Measurements from ENCODE around the gene COL5A1. TPM values are rescaled to one million over a fixed set of nuclear protein-coding genes. Genes with fewer than 3 reads are reported as not detected.
"Not testable (repeated sequence)": the region's sequence is repeated elsewhere in the genome, so short reads cannot be mapped to it uniquely, and the experiment has no call there.

COL5A1 gene
- polyA plus RNA-seq, 12 donors: 97.3 to 862 (median 434) TPM

DNA sequence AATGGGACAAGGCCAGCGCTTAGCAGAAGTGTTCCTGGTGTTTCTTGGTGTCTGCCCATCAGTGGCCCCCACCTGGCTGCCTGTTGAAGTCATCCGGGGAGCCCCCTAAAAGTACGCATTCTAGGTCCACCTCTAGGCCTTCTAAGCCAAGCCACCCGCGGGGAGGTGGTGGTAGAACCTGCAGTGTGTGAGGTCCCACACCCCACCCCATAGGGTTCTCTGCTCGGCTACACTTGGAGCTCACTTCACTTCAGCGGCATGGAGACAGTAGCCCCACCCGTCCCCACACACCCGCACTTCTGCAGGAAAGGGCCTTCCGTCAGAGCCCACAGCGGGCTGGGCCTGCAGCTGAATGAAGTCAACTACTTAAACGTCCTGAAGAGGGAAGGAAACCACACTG lies 209.4 kb downstream of the COL5A1 start:
- no peak for DNase-seq

DNA sequence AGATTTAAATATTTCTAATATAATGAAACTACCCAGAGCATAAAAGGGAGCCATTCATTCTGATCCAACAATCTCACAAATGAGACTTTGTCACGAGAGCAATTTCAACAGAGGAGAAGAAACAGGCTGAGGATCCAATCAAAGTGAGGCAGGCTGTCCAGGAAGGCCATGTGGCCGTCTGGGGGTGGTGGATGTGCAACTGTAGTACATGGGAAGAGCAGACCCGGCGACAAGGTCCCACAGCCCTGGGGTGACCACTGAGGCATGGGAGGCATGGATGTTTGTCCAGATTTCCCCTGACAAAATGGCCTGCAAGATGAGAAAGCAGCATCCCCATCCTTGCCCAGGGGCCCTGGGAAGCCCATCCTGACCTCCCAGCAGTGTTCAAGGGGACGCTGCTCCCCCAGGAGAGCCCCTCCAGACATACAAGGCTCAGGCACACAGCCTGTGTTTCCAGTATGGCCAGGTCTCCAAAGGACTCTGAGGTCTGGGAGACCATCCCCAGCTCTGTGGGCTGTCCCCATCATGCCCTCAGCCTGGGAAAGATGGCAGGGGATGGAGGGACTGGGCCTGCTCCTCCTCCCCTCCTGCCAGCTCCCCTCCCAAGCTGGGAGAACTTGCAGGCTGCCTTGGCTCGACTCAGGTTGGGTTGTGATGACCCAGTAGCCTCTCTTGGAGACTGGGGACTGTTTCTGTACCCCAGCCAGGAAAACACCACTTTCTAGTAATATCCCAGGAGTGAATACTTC lies 211.5 kb downstream of the COL5A1 start:
- DNase-seq: no peak

DNA sequence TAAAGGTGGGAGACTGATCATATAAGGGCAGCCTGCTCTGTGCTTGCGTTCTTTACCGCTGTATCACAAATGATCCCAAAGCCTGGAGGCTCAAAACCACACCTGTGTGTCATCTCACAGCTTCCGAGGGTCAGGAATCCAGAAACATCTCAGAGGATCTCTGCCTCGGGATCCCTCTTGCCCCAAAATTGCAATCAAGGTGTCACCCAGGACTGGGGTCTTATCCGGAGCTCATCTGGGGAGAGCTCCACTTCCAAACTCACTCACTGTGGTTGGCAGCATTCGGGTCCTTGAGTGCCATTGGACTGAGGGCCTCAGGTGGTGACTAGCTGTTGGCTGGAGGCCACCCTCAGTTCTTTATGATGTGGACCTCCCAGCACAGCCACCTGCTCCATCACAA lies 212.3 kb downstream of the COL5A1 start:
- no peak for DNase-seq

DNA sequence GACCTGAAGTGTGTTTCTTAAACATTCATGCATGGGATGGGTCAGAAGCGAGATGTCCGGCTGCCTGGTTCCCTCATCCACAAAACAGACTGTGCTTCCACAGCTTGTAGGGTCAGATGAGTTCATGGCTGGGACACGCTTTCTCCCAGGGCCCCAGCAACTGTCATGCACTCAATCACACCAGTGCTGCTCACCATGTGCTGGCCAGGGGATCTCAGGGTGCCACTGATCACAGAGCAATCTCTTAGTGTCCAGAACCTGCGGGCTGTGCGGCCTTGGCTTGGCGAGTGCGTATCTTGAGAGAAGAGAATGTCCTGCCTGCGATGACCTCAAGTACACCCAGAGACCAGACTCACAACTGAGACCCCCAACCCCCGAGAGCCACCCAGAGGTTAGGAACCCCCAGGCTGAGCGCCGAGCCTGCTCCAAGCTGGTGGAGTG lies 213.0 kb downstream of the COL5A1 start:
- no peak for DNase-seq

DNA sequence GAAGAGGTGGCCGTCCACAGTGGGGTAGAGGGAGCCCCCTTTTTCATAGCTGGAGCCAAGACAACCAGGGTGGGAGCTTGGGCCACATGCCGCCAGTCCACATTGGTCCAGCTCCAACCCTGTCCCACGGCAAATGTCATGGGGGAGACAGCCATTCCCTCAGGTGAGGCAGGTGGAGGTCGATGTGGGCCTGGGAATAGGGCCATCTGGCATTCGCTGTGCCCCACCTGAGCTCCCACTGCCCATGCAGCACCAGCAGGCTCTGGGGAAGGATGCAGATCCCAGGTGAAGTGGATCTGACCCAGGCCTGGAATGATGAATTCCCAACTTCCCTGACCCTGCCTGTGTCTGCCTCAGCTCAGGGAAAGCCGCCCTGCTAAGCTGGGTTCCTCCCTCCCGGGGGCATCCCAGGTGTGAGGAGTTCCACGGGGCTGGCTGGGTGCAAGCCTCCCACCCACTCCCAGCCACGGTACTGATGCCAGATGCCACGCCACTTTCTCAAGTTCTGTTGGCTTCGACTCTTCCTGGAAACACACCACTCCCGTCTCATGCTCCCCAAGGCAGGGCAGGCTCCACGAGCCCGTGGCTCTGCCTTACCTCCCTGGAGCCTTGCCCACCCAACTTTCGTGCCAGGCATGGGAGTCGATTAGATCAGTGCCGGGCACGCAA lies 213.8 kb downstream of the COL5A1 start:
- DNase-seq: no peak

DNA sequence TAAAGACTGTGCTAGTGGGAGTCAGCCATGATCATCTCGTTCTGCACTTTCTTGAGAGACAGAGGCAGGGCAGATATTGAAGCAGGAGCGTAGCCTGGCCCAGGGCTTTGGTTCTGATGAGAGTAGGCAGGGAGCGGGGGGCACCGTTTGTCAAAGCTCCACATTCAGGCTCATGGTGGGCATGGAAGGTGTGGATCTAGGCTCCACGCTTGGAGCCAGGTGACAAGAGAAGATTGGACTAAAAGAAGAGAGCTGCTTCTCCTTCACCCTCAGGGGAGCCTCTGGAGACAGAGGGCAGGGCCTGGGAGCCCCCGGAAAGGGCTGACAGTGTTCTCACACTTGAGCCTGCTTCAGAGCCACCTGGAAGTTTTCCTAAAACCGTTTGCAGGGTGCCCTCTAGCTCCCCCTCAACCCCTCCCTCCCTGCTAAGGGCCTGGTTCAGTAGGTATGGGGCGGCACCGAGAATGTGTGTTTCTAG lies 214.3 kb downstream of the COL5A1 start:
- DNase-seq: no peak

DNA sequence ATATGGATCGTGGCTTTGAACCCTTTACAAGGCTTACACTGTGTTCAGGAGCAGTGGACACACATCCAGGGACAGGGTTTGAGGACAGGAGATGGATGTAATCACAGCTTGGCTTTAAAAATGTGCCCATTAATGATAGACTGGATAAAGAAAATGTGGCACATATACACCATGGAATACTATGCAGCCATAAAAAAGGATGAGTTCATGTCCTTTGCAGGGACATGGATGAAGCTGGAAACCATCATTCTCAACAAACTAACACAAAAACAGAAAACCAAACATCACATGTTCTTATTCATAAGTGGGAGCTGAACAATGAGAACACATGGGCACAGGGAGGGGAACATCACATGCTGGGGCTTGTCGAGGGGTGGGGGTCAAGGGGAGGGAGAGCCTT lies 215.8 kb downstream of the COL5A1 start:
- not testable (repeated sequence) for DNase-seq

DNA sequence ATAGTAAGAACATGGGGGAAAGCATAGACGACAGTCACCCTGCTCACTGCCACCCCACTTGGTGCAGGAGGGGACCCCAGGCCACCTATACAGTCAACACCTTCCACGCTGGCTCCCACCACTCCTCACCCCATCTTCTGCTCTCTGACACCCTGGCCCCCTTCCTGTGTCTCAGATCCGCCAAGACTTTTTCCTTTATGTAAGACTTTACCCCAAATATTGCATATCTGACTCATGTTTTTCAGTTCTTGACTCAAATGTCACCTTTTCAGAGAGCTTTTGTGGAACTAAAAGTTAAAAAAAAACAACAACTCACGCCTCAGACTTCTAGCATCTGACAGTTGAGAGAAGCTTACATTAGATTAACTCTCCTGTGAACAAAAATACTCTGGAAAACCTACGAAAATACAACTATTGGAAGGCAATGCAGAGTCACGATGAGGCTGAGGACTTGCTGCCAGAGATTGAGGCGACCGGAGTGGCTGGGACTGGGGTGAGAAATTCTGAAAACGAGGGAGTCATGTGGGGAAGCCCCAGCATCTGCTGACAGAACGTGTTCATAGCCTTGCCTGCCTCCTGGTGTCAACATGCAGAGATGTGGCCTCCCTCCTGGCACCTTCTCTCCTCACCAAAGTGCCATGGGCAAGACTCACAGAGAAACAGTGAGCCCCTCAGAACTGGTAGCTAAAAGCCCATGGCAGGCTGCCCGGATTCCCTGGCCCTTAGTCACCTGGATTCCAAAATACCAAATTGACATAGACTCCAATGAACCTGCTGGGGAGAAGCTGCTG lies 216.6 kb downstream of the COL5A1 start:
- DNase-seq: no peak

DNA sequence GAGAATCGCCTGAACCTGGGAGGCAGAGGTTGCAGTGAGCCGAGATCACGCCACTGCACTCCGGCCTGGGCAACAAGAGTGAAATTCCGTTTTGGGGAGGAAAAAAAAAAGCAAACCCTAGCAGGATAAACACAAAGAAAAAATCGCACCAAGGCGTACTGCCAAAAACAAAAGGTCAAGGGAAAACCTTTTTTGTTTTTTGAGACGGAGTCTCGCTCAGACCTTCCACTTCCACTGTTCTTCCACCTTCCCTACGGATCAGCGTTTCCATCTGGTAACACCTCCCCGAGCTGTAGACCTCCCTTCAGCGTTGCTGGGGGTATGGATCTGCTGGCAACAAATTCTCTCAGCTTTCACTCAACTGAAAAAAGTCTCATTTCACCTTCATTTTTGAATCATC lies 218.9 kb downstream of the COL5A1 start:
- no peak for DNase-seq

DNA sequence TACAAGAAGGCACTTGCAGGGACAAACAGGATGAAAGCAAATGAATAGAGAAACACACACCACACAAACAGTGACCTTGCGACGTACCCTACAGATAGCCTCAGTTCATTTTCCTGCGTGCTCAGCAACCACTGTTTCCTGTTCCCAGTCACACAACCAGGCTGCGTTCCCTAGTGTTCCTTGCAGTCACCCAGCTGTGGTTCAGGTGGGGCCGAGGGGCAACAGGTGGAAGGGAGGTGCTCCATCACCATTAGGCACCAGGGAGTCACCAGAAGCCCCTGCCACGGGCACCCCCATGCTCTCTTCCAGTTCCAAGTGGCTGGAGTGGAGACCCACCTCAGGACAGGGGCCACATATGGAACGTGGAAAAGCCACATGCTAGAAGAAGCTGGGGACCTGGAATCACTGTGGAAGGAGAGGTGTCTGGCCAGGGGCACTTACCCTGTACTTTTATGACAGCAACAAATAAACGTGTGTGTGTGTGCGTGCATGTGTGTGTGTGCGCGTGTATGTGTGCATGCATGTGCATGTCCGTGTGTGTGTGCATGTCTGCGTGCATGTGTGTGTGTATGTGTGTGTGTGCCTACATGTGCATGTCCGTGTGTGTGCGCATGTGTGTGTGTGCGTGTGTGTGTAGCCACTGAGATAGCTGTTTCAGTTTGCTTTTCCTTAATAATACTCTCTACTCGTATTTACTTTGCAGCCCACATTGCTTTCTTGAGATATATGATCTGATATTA lies 220.2 kb downstream of the COL5A1 start:
- DNase-seq: no peak

DNA sequence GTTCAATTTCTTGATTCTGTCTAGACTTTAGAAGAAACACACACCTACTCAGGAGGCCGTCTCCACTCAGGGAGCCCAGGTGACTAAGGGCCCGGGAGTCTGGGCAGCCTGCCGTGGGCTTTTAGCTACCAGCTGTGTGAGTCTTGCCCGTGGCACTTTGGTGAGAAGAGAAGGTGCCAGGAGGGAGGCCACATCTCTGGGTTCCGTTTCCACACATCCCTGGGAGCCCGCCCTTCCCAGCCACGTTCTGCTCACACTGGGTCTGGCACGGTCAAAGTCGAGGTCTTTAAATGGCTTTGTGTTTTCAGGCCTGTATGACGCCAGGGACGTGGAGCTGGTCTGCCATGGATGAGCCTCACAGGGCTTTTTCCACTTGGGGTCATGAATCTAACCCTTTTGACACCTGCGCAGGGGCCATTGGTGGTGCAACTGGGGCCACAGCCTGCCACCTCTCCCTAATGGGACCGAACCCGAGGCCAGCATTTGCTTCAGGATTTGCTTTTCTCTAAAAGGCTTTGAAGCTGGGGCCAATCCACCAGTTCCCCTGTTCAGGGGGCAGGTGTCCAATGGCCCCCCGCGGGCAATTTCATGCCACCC lies 221.8 kb downstream of the COL5A1 start:
- DNase-seq: no peak

DNA sequence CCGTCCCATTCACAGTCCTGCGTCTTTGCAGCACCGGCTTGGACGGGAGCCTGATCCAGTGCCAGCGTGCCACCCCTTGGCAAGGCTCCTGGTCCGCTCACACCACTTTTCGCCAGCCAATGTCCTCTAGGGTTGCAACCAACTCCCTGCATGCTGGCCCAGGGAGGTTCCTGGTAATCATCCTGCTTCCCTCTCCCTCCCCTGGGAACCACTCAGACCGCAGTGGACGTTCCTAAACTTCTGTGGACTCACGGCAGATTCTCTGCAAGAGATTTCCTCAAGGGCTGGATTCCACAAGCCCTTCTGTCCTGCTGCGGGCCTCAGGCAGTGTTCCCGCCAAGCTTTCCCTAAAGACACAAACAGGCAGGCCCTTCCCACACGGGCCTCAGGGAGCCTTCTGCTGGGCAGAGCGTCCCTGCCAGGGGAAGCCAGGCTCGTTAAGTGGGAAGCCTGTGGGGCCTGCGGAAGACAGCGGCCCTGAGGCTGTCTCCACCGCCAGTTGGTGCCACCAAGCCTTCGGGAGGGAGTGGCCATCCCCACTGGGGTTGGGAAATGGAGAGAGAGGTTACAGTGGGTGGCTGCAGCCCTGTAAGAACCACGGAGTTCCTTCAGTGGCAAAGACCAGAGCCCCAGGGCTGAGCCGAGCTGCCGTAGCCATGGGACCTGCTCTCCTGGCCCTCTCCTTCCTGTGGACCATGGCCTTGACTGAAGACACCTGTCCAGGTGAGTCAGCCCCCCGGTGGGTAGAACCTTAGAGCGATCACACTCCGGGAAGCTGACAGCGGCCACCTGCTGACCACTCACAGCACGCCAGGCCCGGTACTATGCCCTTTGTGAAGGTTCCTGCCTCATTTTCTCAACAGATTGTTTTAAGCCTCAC lies 222.6 kb downstream of the COL5A1 start:
- DNase-seq: no peak

DNA sequence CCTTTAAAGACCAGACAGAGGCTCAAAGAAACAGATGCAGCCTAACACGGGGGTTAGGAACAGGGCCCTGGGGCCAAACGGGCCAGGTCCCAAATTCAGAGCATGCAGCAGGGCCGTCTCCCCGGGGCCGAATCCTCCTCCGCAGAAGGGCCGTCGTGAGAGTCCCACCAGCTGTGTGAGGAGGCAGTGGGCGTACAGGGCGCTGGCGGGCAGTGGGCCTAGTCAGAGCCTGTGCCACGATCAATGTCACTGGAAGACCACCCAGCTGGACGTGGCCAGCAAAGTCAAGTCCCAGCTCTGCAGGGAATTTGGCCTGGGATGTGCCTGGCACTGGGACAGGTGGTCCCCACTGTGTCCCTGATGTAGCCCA lies 223.2 kb downstream of the COL5A1 start:
- no peak for DNase-seq

DNA sequence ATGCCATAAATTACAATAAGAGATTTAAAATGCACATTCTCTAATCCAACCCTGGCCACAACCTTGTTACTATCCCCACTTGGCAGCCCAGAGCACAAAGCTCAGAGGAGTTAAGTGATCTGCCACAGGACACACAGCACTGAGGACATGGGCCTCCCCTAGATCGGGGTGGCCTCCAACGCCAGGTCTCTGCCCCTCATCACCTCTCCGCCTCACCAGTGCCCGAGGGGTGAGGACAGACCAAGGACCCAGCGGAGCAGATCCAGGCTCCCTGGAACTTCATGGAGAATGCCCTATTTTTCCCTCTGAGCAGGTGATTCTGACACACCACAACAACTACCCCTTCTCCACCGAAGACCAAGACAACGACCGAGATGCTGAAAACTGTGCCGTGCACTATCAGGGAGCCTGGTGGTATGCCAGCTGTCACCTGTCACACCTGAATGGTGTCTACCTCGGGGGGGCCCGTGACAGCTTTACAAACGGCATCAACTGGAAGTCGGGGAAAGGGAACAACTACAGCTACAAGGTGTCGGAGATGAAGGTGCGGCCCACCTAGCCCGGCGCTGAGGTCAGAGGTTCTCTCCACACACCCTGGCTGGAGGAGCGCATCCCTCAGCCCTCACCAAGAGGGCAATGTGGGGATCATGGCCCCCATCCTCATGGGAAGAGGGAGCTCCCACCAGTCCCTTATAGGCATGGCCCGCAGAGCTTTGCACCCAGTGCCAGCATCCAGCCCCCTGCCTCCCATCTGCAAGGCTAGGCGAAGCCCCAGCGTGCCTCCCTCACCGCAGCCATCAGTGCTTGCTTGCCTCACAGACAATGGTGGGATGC lies 226.5 kb downstream of the COL5A1 start:
- no peak for DNase-seq

DNA sequence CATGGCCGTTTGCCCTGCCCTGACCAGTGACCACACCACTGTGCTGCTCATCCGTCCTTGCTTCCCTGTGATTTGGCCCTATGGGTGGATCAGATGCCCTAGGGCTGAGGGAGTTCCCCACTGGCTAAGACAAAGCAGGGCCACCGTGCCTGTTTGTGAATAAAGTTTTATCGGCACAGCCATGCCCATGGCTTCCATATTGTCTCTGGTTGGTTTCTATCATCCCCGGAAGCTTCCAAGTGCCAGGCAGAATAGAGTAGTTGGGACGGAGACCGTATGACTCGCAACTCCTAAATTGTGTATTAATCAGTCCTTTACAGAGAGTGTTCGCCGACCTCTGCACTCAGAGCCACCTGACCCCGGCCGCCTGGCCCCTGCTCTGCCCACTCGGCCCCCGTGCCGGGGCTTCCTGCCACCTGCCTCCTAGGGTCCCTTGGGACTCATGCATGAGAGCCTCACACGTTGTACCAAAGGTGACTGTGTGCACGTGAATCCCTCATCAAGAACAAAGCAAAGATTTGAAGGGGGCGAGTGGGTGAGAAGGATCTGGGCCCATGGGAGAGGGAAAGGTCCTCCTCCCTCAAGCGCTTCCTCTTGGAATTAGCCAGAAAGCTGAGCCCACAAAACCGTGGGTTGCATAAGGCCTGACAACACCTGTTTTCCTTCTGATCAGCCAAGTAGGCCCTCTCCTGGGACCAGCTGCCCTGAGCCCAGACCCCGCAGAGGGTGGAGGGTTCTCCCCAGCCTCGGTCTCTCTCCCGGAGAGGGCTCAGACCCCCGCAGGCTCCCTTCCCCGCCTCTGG lies 227.3 kb downstream of the COL5A1 start:
- DNase-seq: no peak

DNA sequence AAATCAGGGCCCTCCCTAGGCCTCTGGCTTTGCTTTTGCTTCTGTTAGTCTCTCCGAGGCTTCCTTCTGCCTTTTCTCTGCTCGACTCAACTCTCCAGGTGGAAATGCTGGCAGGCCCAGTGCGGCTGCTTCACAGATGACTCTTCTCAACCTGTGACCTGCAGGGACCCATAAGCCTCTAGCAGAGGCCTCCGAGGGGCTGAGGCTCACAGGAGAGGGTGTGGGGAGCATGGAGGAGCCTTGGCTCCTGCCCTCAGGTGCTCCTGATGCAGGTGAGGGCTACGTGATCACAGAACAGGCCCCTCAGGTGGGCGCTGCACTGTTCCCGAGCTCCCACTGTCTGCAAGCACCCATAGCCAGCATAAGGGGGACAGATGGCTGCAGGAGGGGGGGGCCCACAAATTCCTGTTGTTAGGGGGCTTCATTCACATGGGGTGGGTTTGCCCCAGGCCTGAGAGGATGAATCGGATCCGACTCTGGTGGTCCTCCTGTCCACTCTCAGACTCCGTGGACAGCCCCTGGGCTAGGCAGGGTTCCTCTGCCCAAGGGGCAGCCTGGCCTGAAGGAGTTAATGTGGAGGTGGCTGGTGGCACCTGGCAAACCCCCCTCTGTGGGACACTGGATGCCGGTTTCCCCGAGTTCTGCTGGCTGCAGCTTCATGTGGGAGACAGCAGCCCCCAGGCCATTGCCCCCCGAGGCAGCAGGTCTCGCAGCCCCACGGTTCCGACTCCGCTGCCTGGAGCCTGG lies 228.1 kb downstream of the COL5A1 start:
- DNase-seq: no peak

DNA sequence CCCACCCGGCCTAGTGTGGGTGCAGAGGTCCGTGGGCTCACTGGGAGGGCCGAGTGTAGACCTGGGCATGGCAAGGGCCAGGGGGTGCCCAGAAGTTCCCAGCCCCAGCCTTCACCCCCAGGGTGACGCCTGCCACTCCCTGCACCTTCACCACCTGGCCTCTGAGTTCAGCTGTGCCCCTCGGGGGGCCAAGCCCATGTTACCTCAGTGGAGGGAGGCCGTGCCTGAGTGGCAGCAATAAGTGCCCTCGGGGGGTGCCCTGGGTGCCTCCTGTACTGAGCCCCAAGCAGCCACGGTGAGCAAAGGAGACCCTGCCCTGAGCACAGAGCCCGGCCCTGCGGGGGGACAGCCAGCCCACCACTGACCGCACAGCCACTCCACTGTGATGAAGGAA lies 228.7 kb downstream of the COL5A1 start:
- DNase-seq: no peak

Measured in muscle of arm (tissue), 12 donors.